PFSK-1 (cell line): ENCODE measurements around the gene GCFC2.

ENCODE experiments used
- FOXP2 ChIP-seq: optimal IDR thresholded peaks from 2 replicates; pipeline ENCODE3; 2011; ENCODE audit warnings: borderline replicate concordance, control low read depth, inconsistent platforms; ENCODE audit not compliant: insufficient read depth; ENCODE audit errors: extremely low read length, extremely low read depth
- POLR2AphosphoS5 ChIP-seq: IDR thresholded peaks from 2 replicates; pipeline ENCODE4 v1.6.1; 2012; ENCODE audit warnings: low read depth, mild to moderate bottlenecking, control low read depth, low read length, moderate library complexity
- SIN3A ChIP-seq: IDR thresholded peaks from 2 replicates; pipeline ENCODE4 v1.6.1; 2012; ENCODE audit warnings: mild to moderate bottlenecking, low read length, moderate library complexity, borderline replicate concordance; ENCODE audit not compliant: insufficient read depth
- TAF1 ChIP-seq: IDR thresholded peaks from 2 replicates; pipeline ENCODE4 v1.6.1; 2012; ENCODE audit warnings: low read length, control low read depth, borderline replicate concordance; ENCODE audit not compliant: insufficient read depth
- TF ChIP-seq, protein P1 (sequence below), 2 experiments: IDR thresholded peaks; 2 replicates each; pipeline versions ENCODE4 v1.6.1 to v1.8.0; 2011 to 2012; ENCODE audit warnings: low read depth in 2 of 2, low read length in 2 of 2, control low read depth in 1 of 2, inconsistent platforms in 1 of 2, mild to moderate bottlenecking in 1 of 2, moderate library complexity in 1 of 2; ENCODE audit not compliant: insufficient read depth in 1 of 2

GCFC2 gene

DNA sequence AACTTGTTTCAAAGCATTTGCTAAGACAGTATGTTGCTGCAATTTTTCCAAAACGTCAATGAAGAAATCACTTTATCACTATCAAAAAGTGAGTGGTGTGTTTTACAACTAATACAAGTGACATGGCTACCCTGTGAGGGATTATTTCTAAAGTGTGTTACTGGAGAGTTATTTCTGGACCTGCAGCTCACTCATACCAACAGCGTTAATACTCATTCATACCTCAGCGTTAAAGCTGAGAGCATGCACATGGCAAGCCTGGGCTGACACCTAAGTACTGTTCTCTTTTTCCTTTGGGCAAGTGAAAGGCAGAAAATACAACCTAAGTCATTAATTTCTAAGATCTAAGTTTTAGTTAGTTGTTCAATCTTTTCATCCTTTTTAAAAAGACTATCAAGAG is 77.1 kb downstream of the GCFC2 start:
- TF ChIP-seq TAF1, result no peak
- TF ChIP-seq FOXP2, result no peak
- TF ChIP-seq SIN3A, result no peak
- TF ChIP-seq, protein P1, sequence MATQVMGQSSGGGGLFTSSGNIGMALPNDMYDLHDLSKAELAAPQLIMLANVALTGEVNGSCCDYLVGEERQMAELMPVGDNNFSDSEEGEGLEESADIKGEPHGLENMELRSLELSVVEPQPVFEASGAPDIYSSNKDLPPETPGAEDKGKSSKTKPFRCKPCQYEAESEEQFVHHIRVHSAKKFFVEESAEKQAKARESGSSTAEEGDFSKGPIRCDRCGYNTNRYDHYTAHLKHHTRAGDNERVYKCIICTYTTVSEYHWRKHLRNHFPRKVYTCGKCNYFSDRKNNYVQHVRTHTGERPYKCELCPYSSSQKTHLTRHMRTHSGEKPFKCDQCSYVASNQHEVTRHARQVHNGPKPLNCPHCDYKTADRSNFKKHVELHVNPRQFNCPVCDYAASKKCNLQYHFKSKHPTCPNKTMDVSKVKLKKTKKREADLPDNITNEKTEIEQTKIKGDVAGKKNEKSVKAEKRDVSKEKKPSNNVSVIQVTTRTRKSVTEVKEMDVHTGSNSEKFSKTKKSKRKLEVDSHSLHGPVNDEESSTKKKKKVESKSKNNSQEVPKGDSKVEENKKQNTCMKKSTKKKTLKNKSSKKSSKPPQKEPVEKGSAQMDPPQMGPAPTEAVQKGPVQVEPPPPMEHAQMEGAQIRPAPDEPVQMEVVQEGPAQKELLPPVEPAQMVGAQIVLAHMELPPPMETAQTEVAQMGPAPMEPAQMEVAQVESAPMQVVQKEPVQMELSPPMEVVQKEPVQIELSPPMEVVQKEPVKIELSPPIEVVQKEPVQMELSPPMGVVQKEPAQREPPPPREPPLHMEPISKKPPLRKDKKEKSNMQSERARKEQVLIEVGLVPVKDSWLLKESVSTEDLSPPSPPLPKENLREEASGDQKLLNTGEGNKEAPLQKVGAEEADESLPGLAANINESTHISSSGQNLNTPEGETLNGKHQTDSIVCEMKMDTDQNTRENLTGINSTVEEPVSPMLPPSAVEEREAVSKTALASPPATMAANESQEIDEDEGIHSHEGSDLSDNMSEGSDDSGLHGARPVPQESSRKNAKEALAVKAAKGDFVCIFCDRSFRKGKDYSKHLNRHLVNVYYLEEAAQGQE (IDR thresholded peaks at IDR 0.05; ENCODE audit: insufficient read depth in 1 of 2, low read depth in 2 of 2, low read length in 2 of 2), result no peak
- no peak for TF ChIP-seq POLR2AphosphoS5

DNA sequence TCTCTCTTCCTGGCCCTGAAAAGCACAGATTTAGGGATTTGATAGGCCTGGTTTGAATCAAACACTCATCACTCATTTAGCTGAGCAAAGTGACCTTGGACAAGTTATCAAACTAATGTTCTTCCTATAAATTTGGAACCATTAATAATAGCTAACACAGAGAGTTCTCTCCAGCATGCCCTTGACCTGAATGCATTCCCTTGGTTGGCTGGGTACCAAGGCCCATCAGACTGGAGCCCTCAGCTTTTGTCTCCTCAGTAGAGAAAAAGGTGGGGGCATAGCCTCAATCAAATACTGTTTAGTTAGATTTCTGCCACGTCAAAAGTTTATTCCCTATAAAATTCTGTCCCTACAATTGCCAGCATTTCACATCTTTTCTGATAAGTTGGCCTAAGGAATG is 77.9 kb downstream of the GCFC2 start:
- TF ChIP-seq TAF1 (no peak), POLR2AphosphoS5 (no peak), FOXP2 (no peak), SIN3A (no peak)
- TF ChIP-seq, protein P1 (IDR thresholded peaks at IDR 0.05; ENCODE audit: insufficient read depth in 1 of 2, low read depth in 2 of 2, low read length in 2 of 2), result no peak

DNA sequence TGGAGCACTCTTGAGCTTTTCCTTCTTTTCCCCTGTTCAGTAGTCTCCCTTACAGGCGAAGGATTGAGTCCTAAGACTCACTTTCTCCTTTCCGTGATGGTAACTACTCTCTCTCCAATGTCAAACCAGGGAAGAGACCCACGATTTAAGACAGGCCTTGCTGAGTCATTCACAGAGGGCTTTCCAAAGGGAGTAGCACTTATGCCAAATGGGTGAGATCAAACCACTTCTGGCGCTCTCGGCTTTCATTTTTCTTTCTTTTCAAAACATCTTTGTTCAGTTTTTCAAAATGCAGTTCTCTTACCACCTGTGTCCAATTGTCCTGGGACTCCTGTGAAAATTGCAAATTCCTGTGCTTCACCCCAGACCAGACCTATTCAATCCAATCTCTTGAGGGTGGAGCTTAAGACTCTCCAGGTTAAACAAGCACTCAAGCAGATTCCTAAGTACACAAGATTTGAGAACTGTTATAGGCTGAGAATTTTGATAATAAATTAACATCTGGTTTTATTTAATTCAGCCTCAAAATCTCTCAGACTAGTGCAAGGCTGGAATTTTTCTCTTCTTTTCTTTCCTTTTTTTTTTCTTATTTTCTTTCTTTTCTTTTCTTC is 78.5 kb downstream of the GCFC2 start:
- TF ChIP-seq, protein P1 (IDR thresholded peaks at IDR 0.05; ENCODE audit: insufficient read depth in 1 of 2, low read depth in 2 of 2, low read length in 2 of 2), result no peak
- TF ChIP-seq POLR2AphosphoS5, result no peak
- TF ChIP-seq SIN3A, result no peak
- no peak for TF ChIP-seq TAF1
- no peak for TF ChIP-seq FOXP2

DNA sequence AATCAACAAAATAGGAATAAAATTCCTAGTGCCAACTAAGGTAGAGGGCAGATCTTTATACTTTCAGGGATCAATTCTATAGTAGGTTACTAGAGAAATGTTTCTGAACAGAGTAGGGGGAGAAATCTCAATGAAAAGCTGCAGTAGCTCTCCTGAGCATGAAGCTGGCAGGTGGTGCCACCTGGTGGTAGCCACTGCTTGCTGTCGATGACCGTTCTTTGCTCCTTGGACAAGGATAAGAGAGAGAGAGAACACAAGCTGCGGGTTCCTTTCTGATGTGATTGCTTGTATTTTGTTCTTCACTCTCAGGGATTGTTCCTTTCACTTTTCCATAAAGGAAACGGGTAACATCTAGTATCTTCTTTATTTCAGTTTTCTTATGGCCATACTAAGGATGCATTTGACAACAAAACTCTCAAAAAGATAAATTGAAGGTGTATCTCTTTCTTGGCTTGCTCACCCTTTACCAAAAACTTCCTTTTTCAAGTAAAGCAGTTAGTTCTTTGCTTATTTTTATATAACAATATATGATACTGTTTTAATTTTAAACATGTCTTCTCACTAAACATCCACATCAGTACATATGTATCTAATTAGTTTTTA is 82.7 kb downstream of the GCFC2 start:
- TF ChIP-seq, protein P1 (IDR thresholded peaks at IDR 0.05; ENCODE audit: insufficient read depth in 1 of 2, low read depth in 2 of 2, low read length in 2 of 2), result no peak
- TF ChIP-seq TAF1 (no peak), SIN3A (no peak), FOXP2 (no peak), POLR2AphosphoS5 (no peak)
